GM19395 (cell line): ENCODE measurements around the gene INPP4B.
A peak's percentile ranks its signal among the peaks of the same experiment; 100 is the strongest.

Source experiments
- ATAC-seq: cut with Tn5 transposase; IDR thresholded peaks from one replicate; pipeline ENCODE4 v1.9.1; 2021; ENCODE audit warnings: mild to moderate bottlenecking, moderate library complexity; ENCODE audit not compliant: unreplicated experiment

The INPP4B gene

DNA sequence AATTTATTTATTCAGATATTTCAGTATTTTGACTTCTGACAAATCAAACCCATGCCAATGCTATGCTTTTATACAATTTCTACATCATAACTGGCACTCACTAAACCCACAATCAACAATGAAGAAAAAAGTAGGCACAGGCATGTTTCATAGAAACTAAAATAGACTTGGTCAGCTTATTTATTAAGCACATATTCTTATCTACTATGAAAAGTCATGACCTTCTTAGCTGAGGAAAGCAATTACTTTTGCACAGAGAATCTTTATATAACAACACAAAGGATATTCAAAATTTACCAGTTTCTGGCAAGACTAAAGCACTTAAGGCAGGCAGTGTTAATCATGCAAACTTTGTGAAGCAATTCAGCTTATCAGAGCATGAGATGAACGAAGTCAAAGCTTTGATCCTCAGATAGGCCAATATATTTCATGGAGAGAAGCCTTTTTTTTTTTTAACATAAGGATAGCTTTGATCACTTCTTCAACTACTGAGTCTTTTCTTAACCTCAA lies 490.6 kb downstream of the INPP4B start:
- no peak for ATAC-seq

- no peak for ATAC-seq
These were observed 491.2 kb downstream of the INPP4B start for GRCh38 chr4:142354794-142355420.

- ATAC-seq: no peak
These were observed 492.1 kb downstream of the INPP4B start for GRCh38 chr4:142354041-142354440.

DNA sequence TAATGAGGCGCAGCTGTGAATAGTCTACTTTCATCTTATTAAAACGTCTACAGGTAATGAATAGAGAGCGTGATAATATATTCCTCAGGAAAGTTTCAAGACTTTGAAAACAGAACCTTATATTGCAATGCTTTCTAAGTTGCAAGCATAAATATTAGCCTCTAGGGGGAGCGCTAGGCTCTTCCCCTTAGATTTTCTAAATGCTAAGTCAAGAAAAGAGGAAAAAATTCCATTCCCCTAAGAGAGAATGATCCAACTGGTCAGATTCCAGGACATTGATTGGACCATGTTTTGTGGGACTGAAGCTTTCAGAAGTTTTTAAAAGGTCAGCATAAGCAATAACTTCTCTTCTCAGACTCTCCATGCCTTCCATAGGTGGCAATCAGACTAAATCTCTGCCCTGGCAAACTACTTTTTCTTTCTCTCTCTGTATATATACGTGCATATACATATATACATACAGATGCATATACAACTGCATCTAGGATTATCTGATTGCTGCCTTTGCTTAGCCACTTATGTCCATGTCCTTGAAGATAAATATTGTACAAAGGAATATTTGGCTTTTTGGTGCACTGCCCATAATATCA lies 492.9 kb downstream of the INPP4B start:
- ATAC-seq: peak; percentile 73

DNA sequence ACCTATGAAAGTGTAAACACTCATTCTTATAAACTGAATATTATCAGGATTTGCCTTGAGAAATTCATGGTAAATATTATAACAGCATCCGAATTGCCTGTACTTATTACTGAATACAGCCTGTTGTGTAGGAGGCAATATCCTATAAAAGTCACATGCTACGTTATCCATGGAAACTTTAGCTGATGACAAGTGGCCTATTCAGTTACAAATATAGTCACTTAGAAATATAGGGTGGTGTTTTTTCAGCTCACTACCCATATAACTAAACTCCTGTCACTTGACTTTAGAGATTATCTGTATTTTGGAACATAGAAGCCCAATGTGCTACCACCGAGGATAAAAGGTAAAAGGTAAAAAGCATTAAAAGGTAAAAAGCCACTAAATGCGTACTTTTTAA lies 493.4 kb downstream of the INPP4B start:
- no peak for ATAC-seq

GRCh38 chr4:142351958-142352357 lies 494.1 kb downstream of the INPP4B start:
- no peak for ATAC-seq

- ATAC-seq: no peak
These were observed 495.2 kb downstream of the INPP4B start for GRCh38 chr4:142350871-142351270.

DNA sequence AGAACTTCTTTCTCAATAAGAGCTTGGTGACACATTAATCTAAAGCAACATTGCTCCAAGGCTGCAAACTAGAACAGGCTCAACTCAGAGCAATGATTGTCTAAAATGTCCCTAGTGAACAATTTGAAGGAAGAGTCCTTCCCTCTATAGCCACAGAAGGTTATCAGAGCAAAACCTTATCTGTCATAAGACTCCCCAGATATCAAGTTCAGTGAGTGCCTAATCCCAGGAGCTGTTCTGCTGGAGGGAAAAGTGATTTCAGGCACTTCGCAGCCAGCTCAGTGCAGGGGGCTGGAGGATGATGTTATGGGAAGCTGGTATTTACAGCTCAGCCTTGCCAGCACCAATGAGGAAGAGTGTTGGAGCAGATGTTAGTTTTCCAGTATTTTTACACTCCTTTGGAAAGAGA lies 497.5 kb downstream of the INPP4B start:
- ATAC-seq: no peak

GRCh38 chr4:142347241-142347640 lies 498.9 kb downstream of the INPP4B start:
- ATAC-seq: no peak

GRCh38 chr4:142345924-142346323 lies 500.2 kb downstream of the INPP4B start:
- ATAC-seq: no peak

DNA sequence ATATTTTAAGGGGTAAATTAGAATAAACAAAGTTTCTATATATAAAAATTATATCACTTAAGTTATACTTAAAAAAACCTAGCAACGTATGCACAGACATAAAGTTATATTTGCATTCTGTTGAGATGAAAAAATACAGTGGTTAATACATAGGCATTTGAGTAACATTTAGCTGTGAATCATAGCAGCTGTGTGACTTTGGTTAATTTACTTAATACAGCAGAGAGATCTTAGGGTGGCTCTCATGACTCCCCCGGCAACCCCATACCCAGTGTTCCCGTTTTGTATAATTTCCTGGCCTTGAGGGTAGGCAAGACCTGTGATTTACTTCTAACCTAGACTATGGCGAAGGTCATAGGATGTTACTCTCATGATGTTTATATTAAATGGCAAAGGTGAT lies 504.8 kb downstream of the INPP4B start:
- no peak for ATAC-seq

DNA sequence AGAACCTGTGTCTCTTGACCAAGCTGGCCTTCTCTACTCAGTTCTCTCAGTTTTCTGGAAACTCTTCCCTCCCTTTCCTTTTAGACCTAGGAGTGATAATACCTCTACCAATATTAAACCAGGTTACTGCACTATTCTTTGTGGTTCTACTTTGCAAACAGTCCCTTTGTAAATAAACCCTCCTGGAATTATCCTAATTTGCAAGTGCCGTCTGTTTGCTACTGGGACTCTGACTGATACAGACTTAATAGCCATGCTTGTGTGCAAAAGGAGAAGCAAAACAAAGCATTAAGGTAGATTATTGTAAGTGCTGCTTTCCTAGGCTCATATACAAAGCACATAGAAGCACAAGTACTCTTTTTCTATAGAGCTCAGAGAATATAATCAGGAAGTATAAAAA lies 507.0 kb downstream of the INPP4B start:
- ATAC-seq: no peak

- no peak for ATAC-seq
These were observed 509.7 kb downstream of the INPP4B start for GRCh38 chr4:142336251-142336934.

DNA sequence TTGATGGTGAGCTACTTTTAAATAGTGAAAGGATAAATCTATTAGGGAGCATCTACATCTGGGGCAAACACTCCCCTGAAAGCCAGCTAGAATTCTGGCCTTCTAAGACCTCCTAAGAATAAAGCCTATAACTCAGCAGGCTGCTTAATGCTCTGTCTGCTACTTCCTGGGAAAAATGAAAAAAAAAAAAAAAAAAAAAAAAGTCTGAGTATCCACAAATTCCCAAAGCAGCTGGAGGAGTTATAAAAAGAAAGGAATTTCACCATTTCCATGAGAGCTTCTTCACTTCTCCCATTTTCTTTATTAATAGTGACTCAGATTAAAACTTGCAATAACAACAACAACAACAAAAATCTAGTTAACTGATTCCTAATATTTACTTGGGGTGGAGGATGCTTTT lies 511.2 kb downstream of the INPP4B start:
- no peak for ATAC-seq

DNA sequence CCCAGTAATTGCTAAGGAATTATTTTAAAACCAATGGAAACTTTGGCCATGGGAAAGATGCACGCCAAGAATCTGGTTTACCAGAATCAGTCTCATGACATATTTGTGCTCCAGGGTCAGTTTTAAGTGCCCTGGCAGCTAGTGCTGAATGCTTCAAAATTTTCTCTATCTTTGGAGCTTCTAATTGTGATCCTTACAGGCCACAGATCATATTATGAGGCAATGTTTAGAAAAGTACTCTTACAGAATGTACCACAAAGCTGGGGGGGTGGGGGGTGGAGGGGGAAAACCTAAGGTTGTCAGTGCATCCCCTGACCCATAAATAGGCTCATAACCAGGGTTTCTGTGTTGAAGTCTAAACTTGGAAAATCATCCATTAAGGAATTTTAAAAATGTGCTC lies 514.5 kb downstream of the INPP4B start:
- no peak for ATAC-seq

DNA sequence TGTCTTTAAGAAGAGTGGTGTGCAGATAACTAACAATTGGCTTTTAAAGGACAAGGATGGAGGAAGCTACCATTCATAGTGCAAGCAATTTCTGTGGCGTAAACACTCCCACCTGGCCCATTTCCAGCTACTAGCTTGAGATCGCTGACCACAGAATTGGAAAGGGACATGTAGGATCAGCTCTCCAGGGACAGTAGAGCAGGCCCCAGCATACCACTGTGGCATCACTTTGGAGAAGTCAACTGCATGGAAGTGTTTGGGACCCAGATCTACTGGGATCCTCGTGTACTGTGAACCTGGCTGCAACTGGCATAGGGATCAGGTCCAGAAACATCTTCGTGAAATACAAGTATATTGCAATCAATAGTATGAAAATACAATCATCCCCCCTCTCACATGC lies 515.0 kb downstream of the INPP4B start:
- ATAC-seq: no peak

GRCh38 chr4:142330311-142330710 lies 515.8 kb downstream of the INPP4B start:
- ATAC-seq: no peak

GRCh38 chr4:142329313-142329712 lies 516.8 kb downstream of the INPP4B start:
- ATAC-seq: no peak

DNA sequence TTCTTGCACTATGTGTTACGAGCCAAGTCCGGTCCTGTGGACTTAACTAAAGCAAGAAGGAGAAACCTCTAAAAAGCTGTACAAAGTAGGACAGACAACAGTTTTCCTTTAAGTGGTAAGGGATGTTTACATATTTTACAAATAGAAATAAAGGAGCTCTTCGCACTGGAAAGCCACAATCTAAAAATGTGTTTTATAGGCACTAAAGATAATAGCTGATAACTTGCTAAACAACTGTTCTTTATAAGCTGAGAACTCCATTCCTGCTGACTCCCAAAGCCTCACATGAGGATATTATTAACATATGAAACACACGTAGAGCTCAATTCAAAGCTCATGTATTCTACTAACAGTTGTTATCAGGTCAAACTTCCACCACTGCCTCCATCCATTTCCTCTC lies 519.9 kb downstream of the INPP4B start:
- ATAC-seq: no peak

DNA sequence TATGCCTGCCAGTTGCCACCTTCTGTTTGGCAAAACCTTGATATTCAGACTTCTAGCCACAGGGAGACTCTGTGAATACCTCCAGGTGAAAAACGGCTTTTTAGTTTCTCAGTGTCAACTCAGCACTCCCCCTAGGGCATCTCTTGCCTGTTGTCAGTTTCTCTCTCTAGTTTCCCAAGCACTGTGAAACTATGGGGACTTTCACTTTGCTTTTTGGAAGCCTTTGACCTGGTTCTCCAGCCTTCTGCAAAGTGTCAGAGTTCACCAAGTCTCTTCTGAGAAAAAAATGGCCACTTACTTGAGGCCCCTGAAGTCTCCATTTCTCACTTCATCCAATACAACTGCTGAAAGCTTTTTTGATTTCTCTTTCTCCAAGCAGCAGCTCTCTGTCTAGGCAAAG lies 521.5 kb downstream of the INPP4B start:
- ATAC-seq: peak; percentile 82

DNA sequence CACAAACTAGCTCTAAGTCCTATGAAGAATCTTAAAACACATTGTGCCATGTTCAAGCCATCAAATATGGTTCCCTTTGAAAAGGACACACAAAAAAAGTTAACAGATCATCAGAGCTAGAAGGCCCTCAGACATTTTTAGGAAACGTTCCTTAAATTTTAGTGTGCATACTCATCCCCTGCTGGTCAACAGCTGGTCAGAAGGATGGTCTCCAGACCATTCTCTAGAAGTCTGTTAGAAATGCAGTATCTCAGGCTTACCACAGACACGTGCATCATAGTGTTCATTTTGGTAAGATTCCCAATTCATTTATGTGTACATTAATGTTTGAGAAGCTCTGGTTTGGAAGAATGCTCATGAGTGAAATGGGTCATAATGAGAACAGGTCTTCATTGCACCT lies 523.1 kb downstream of the INPP4B start:
- ATAC-seq: no peak

DNA sequence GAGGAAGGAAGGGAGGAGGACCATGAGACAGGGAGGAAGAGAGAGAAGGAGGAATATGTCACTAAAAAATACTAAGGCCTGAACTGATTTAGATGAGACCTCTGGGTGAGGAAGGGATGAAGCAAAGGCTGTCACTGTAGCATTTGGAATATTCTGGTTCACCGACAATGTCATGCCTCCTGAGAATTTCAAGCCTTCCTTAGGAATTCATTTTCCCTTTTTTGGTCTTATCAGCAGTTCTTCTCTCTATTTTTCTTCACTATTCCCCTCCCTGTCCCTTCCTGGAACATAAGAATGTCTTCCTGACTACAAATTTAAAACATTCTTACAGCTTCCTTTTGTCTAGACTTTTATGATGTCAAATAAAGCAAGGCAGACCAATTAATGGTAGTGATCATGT lies 527.8 kb downstream of the INPP4B start:
- ATAC-seq: no peak
